NCI-H2196 treated with DMSO at 0.1 percent for 48 hours (cell line): ENCODE measurements around the gene USP2.
"Not testable (repeated sequence)": the region's sequence is repeated elsewhere in the genome, so short reads cannot be mapped to it uniquely, and the experiment has no call there.

Experiments used
- DNase-seq: peaks from one replicate; lab custom pipeline; 2025; ENCODE audit not compliant: unreplicated experiment; lab: John Stamatoyannopoulos, UW

USP2 gene

DNA sequence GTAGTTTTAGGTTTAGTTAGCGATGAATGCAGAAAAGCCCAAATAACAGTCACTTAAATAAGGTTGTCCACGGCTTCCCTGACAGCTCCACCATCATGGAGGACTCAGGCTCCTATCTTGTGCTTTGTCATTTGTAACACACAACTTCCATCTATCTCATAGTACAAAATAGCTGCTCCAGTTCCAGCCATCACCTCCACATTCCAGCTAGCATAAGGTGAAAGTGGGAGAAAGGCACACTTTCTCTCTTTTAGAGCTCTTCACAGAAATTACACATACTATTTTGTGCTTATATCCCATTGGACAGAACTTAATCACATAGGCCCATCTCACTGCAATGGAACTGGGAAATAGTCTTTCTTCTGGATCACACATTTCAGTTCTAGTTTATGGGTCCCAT lies 32.8 kb upstream of the USP2 start:
- no peak for DNase-seq

DNA sequence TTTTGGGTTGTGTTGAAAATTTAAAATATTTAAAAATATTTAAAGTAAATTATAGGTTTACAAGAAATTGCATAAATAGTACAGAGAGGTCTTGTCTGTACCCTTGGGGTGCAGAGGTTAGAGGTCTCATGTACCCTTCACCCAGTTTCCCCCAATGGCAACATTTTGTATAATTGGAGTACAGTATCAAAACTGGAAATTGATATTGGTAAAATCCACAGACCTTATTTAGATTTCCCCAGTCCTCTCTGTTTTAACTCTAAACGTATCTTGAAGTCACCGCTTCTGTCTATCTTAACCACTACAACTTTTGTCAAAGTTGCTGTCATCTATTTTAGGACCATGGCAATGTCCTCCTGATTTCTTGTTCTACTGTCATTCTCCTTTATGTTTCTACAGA lies 30.6 kb upstream of the USP2 start:
- no peak for DNase-seq

DNA sequence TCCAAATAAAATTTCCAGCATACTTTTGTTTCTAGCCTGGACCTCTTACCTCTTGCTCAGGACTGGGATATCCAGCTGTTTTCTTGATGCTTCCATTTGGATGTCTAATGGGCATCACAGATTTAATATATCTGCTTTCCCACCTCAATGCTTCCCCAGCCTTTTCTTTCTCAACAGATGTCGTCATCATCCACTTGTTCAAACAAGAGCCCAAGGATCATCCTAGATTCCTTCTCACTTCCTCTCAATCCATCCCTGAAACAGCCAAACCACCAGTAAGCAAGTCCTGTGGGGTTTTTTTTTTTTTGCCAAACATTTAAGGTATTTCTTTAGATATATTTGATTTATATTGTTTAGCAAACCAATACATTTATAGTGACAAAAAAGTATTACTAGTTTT lies 29.0 kb upstream of the USP2 start:
- no peak for DNase-seq

DNA sequence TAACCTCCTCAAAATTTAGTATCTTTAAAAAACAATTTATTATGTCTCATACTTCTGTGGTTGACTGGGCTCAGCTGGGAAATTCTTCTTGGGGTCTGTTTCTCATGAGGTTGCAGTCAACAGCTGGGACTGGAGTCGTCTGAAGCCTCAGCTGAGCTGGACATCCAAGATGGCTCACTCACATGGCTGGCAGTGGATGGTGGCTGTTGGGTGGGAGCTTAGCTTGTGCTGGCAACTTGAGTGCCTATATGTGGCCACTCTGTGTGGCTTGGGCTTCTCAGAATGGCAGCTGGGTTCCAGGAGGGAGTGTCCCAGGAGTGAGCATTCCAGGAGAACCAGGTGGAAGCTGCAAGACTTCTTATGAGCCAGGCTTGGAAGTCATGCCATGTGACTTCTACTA lies 28.2 kb upstream of the USP2 start:
- no peak for DNase-seq

DNA sequence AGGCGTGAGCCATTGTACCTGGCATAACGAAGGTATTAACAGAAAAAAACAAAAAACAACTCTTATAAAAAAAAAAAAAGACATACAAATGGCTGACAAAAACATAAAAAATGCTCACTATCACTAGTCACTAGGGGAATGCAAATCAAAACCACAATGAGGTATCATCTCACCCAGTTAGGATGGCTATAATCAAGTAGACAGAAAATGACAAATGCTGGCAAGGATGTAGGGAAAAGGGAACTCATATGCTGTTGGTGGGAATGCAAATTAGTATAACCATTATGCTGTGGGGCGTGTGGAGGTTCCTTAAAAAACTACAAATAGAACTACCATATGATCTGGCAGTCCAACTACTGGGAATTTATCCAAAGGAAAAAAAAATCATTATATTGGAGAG lies 24.5 kb upstream of the USP2 start:
- no peak for DNase-seq

DNA sequence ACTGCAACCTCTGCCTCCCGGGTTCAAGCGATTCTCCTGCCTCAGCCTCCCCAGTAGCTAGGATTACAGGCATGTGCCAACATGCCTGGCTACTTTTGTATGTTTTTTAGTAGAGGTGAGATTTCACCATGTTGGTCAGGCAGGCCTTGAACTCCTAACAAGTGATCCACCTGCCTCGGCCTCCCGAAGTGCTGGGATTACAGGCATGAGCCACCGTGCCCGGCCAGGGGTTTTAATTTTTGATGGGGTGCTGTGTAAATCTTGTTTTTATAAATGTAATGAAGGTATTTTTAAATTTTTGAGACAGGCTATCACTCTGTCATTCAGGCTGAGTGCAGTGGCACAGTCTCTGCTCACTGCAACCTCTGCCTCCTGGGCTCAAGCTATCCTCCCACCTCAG lies 24.0 kb upstream of the USP2 start:
- DNase-seq = not testable (repeated sequence)

DNA sequence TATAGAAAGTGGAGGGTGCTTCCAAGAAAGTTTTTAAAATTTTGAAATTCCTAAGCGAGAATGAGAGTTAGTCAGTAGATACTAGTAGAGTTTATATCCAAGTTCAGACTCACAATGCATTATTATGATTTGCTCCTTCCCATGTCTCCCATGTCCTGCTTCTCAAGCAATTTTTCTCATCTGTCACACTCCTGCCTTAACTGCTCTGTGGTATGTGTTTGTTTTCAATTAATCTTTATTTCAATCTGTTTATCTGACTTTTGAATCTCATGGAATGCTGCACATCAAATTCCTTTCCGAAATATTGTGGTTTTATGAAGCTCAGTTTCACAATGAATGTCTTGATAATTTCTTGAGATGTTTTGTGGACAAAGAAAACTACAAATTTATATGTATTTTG lies 23.4 kb upstream of the USP2 start:
- DNase-seq = no peak

DNA sequence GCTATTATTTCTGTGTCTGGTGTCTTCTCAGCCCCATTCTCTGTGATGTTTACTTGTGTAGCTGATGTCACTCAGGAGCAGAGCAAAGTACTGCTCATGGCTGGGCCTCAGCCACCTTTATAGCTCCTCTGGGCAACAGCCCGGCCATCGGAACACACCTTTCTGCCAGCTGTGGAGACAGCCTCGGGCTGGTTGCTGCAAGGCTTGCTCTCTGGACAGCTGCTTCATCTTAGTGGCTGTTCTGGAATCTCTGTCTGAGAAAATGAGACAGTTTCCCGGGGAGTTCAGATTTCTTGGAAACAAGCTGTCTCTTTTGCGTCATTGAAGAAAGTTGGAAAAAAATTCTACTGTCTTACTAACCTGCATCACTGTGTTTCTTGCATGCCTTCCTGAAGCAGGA lies 21.5 kb upstream of the USP2 start:
- no peak for DNase-seq

DNA sequence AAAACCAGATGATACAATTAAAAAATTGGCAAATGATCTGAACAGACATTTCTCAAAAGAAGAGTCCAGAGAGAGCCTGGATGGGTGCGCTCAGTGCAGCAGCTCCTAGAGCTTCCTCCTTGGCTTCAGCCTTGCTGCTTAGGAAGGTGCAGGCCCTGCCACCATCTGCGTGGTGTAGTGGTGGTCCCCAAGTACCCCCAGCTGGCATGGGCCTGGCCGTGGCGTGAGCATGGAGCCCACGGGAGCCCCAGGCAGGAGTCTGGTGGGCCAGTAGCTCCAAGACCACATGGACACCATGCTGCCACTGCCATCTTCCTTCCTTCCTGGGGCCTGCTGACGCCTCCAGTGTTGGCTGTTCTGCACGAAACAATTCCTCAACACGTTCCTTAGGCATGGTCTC lies 21.0 kb upstream of the USP2 start:
- DNase-seq = no peak

DNA sequence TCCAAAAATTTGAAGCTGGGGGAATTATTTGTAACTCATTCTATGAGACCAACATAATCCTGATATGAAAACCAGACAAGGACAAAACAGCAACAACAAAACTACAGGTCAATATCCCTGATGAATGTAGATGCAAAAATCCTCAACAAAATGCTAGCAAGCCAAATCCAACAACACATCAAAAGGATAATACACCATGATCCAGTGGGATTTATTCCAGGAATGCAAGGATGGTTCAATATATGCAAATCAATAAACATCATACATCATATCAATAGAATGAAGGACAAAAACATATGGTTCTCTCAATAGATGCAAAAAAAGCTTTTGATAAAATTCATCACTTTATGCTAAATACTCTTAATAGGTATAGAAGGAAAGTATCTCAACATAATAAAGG lies 19.4 kb upstream of the USP2 start:
- no peak for DNase-seq

DNA sequence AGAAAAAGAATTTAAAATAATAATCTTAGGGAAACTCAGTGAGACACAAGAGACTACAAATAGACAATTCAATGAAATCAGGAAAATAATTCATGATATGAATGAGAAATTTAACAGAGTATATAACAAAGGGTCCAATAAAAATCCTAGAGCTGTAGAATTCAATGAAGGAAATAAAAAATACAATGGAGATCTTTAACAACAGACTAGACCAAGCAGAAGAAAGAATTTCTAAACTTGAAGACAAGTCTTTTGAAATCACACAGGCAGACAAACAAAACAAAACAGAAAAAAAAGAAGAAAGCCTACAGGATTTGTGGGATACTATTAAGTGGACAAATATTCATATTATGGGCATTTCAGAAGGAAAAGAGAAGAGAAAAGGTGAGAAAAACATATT lies 16.2 kb upstream of the USP2 start:
- no peak for DNase-seq

DNA sequence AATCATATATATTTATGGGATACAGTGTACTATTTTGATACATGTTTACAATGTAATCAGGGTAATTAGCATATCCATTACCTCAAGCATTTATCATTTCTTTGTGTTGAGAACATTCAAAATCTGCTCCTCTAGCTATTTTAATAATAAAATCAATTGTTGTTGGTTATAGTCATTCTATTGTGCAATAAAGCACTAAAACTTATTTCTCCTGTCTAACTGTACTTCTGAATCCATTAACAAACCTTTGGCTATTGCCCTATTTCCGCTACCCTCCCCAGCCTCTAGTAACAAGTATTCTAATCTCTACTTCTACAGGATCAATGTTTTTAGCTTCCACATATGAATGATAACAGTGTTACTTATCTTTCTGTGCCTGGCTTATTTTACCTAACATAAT lies 15.3 kb upstream of the USP2 start:
- DNase-seq = no peak

DNA sequence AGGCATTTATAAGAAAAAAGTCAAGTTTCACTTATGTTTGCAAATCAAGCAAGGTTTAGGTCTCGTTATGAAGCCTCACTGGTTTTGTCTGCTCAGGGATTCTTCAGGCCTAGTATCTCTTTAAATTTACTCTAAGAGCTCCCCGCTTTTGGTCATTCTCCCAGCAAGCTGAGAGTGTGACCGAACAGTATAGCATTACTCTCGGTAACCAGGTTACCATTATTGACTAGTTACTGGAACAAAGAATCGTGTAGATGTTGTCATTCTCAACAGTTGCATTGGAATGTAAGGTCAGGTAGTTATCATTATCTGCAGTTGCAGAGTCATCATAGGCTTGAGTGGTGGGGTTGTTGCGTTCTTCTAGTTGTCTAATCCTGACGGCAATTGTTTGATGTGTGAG lies 9.8 kb upstream of the USP2 start:
- no peak for DNase-seq

DNA sequence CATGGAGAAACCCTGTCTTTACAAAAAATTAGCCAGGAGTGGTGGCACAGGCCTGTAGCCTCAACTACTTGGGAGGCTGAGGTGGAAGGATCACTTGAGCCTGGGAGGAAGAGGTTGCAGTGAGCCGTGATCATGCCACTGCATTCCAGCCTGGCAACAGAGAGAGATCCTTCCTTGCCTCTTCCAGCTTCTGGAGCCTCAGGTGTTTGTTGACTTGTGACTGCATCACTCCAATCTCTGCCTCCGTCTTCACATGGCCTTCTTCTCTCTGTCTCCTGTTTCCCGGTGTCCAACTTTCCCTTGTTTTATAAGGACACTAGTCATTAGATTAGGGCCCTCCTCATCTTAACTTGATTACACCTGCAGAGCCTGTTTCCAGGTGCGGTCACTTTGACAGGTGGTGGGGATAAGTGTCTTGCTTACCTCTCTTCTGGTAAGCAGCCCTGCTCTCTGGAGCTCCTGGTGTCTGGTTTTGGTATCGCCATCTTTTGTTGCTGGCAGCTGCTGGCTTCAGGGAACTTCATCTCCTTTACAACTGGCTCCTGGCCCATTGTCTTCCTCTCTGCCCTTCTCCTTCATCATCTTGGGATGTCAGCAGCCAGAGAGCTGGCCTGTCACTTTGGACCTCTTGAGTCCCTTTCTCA lies 8.2 kb upstream of the USP2 start:
- no peak for DNase-seq

DNA sequence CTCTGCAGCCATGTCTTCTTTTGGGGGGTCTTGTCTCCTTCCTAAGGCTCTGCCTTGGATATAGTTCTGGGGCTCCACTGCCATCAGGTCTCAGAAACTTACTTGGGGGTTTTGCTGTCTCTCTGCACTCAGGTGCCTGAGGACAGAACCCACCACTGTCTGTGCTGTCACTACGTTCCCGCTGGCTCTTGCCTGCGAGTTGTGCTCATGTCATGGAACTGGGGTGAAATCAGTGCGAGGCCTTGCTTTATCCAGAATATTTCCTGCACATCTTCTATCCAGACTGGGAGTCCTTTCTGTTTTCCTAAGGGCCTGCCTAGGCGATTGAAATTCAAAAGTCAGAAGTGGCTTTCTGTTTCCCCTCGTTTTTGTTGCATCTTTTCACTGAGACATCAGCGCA lies 6.6 kb upstream of the USP2 start:
- no peak for DNase-seq

DNA sequence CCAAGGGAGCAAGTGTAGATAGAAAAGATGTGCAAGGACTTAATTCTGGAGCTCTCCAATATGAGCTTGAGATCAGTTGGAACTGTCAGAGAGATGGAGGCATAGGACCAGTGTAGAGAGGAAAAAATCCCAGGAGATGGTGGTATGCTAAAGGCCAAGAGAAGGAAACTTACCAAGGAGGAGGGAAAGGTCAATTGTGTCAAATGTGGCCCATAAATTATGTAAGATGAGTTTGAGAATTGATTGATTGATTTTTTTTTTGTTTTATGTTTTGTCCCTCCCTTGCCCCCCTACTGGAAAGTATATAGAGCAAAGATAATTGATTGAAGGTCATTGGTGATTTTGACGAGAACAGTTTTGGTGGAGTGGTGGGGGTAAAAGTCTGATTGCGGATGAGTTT lies 2.8 kb upstream of the USP2 start:
- DNase-seq = no peak

DNA sequence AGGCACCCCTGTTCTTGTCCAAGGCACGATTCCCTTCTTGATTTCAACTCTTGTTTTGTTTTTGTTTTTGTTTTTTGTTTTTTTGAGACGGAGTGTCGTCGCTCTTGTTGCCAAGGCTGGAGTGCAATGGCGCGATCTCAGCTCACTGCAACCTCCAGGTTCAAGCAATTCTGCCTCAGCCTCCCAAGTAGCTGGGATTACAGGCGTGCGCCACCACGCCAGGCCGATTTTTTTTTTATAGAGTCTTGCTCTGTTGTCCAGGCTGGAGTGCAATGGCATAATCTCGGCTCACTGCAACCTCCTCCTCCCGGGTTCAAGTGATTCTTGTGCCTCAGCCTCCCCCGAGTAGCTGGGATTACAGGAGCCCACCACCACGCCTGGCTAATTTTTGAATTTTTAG lies 1.0 kb upstream of the USP2 start:
- not testable (repeated sequence) for DNase-seq

DNA sequence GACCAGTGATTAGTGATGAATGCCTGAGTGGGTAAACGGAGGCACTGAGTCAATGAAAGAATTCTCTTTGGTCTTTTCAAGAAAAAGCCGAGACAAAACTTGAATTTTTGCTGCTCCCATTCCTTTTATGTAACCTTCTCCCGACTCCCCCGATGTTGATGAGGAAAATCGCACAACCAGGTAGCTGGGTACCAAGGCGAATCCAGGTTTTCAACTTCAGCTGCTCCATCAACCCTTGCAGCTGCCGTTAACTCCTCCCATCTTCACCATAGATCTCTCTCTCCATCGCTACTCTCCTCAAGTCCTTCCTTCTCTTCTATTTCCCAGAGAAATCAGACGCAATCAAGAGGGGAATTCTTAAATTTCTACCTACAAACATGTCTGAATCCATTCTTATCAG lies 611 bp upstream of the USP2 start:
- DNase-seq = no peak

DNA sequence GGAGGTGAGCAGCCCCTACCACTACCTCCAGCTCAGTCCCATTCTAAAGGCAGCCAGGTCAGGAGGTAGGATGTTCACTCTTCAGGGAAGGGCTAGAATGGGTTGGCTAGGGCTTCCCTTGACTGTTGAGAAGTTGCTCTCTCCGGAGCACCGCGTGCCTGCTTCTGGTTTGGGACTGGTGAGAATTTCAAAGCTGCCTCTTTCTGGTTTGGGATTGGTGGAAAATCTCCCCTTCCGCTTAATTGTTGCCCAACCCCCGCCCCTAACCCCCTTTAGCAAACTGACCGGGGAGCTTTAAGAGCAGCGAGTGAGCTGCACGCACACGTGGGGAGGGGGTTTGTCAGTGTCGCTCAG lies 686 bp downstream of the USP2 start:
- no peak for DNase-seq

DNA sequence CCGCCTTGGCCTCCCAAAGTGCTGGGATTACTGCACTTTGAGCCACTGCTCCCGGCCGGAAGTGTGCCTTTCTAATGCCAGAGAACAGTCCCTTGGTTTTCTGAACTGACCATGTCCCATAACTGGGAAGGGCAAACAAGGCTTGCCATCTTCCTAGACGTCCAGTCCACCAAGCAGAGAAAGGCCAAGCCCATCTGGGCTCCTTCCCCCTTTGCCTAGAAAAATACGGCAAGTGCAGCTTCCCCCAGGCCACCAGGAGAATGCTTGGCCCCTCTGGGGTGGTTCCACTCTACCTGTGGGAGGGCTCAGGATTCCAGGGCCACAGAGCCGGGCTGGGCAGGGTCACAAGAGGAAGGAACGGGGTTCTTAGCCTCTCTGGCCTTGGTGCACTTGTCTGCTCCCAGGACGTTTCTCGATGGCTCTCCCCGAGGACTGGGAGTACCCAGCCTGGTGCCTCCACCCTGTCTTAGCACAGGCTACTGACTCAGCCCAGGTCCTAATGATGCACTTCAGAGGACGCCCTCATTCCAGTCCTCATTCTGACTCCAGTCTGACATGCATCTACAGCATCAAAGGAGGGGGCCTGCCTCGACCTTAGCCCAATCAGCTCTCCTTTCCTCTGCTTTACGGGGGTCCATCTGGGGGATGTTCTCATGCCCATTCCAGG lies 1.2 kb downstream of the USP2 start:
- DNase-seq = no peak

DNA sequence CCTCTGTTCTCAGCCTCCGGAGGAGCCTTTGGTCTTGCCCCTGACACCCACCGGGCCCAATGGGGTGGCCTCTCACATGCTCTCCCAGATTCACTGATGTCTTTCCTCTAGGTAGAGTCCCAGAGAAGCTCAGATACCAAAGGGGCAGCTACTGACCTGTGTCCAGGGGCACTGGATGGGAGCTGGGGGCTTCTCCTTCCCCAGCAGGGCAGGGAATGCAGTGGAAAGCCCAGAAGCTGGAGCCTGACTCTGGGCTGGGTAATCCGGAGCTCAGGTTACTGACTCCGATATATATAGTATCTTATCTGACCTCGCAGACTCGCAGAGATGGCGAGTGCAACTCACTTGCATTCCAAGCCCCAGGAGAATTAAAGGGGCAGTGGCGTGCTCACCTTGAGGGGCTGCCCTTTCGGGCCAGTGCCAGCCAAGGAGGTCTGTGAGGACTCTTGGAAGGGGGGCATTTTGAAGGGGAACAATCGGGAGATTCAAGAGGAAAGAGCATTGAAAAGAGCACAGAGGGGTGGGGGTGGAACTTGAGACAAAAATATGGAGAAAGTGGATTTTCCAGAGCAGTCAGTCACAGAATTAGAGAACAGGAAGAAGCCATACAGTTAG lies 2.5 kb downstream of the USP2 start:
- no peak for DNase-seq

DNA sequence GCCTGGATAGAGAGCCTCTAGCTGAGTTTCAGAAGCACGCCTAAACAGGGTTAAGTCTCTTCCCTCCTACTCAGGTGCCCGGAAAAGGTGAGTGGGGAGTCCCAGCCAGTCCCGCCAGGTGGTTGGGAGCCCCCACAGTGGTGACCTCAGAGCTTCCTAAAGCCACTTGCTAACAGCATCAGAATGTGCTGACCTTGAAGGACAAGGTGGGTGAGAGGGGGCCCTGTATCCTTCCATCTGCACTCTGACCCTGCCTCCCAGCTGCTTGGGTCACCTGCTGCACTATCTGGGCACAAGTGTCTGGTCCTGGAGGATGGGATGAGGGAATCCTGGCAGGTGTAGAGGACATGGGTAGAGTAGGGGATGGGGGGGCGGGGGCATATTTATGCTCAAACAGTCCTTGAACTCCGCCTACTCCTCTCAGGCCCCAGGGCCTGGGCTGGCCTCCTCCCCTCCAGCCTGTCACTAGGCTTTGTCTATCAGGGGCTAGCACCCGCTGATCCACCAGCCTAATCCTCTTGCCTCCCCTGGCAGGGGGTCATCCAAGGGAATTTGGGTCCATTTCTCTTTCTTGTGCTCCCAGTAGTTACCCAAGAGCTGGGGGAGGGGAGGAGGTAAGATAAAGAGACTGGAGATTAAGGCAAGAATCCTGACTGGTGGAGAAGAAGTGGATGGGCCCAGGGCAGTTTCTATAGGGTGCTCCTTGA lies 3.4 kb downstream of the USP2 start:
- no peak for DNase-seq
